K562 (cell line): Measurements from ENCODE around the gene TRDMT1. TPM values are rescaled to one million over a fixed set of nuclear protein-coding genes. Genes with fewer than 3 reads are reported as not detected.

ENCODE experiments used
- BRD4 ChIP-seq: fragments of 200-600 bp; sonication (generic); IDR thresholded peaks from 2 replicates; pipeline ENCODE4 v1.6.1; 2017; ENCODE audit warnings: inconsistent platforms
- FOXJ2 ChIP-seq: fragments of 200-800 bp; sonication (Bioruptor generic); IDR thresholded peaks from 2 replicates; pipeline ENCODE4 v1.6.1; 2016; ENCODE audit warnings: missing genetic modification characterization, missing compliant biosample characterization
- GMEB1 ChIP-seq: fragments of 250-450 bp; sonication (Bioruptor Pico); IDR thresholded peaks from 2 replicates; pipeline ENCODE4 v1.4.0; 2020; ENCODE audit warnings: mild to moderate bottlenecking
- KDM5B ChIP-seq: fragments of 200-600 bp; sonication (generic); IDR thresholded peaks from 2 replicates; pipeline ENCODE4 v1.6.1; 2012; ENCODE audit warnings: low read depth, mild to moderate bottlenecking, moderate library complexity, low read length, control low read depth, inconsistent platforms; ENCODE audit not compliant: insufficient replicate concordance
- MTA1 ChIP-seq: fragments of 450-650 bp; IDR thresholded peaks from 2 replicates; pipeline ENCODE4 v1.6.1; 2017; ENCODE audit warnings: borderline replicate concordance
- OTX1 ChIP-seq: fragments of 450-650 bp; formaldehyde crosslinking; IDR thresholded peaks from 2 replicates; pipeline ENCODE4 v1.4.0; 2022; ENCODE audit warnings: mild to moderate bottlenecking
- PTBP1 ChIP-seq: fragments of 200-400 bp; formaldehyde crosslinking; IDR thresholded peaks from 2 replicates; pipeline ENCODE4 v1.6.1; 2017; ENCODE audit warnings: low read depth, low read length
- RBFOX2 ChIP-seq: fragments of 200-400 bp; formaldehyde crosslinking; IDR thresholded peaks from 2 replicates; pipeline ENCODE4 v1.6.1; 2017; ENCODE audit warnings: low read depth, mild to moderate bottlenecking, low read length, moderate library complexity
- SMARCB1 ChIP-seq: IDR thresholded peaks from 2 replicates; pipeline ENCODE4 v1.6.1; 2011; ENCODE audit warnings: improper control_type of control experiment, low read depth; ENCODE audit not compliant: insufficient read length
- TAF7 ChIP-seq: fragments of 450-650 bp; IDR thresholded peaks from 2 replicates; pipeline ENCODE4 v1.6.1; 2016; ENCODE audit warnings: missing genetic modification characterization, missing compliant biosample characterization
- TAF9B ChIP-seq: fragments of 450-650 bp; IDR thresholded peaks from 2 replicates; pipeline ENCODE4 v1.6.1; 2018; ENCODE audit warnings: mild to moderate bottlenecking; ENCODE audit not compliant: partially characterized antibody
- TBP ChIP-seq: optimal IDR thresholded peaks from 2 replicates; pipeline ENCODE3; 2011; ENCODE audit warnings: low read depth, low read length, improper control_type of control experiment
- THAP12 ChIP-seq: fragments of 250-450 bp; sonication (Bioruptor Pico); IDR thresholded peaks from 2 replicates; pipeline ENCODE4 v1.9.0; 2021; ENCODE audit warnings: mild to moderate bottlenecking, inconsistent platforms
- ZBTB11 ChIP-seq, 3 experiments: fragments of 200-800 bp in 1 of 3; fragments of 250-450 bp in 1 of 3; fragments of 450-650 bp in 1 of 3; sonication (Bioruptor Pico) in 1 of 3; sonication (Bioruptor generic) in 1 of 3; formaldehyde crosslinking in 1 of 3; IDR thresholded peaks; 2 replicates each; pipeline versions ENCODE4 v1.6.1 to v1.8.0; 2016 to 2022; ENCODE audit warnings: mild to moderate bottlenecking in 2 of 3, missing genetic modification characterization in 2 of 3, missing compliant biosample characterization in 1 of 3, moderate library complexity in 1 of 3
- ZNF551 ChIP-seq: fragments of 250-450 bp; sonication (Bioruptor Pico); IDR thresholded peaks from 2 replicates; pipeline ENCODE4 v1.5.0; 2021; ENCODE audit warnings: mild to moderate bottlenecking, moderate library complexity
- ZNF717 ChIP-seq: fragments of 250-450 bp; sonication (Bioruptor Pico); IDR thresholded peaks from 2 replicates; pipeline ENCODE4 v1.5.0; 2021
- polyA plus RNA-seq, 8 experiments: library from polyadenylated mRNA; depleted of rRNA in 4 of 8; stranded (reverse) in 5 of 8; unstranded in 3 of 8; fragments of >200 nt; fragmentation: Nextera tagmentation in 2 of 8; fragmentation: Illumina TruSeq in 1 of 8; extraction: Ambion mirVana in 2 of 8; extraction: Trizol in 1 of 8; gene quantifications; 2 replicates each; pipeline versions ENCODE4 v1.2.1 to v1.2.3, GENCODE V29; 2011 to 2014; ENCODE audit warnings: inconsistent platforms in 1 of 8, missing spikeins in 1 of 8
- total RNA-seq, 7 experiments: library from RNA; depleted of rRNA in 6 of 7; stranded (reverse); fragments of >200 nt in 6 of 7; fragmentation: Illumina TruSeq in 2 of 7; extraction: Trizol in 2 of 7; gene quantifications; 2 replicates each; pipeline versions ENCODE4 v1.2.1 to v1.2.3, GENCODE V29; 2011 to 2021; ENCODE audit warnings: low replicate concordance in 1 of 7

Gene TRDMT1
- total and polyA plus RNA-seq, 9 of the 15 experiments (the other 6 are each of a cell fraction or from before 2014, with no cell fraction given), result 5.4 to 12.6 (median 9.3) TPM

DNA sequence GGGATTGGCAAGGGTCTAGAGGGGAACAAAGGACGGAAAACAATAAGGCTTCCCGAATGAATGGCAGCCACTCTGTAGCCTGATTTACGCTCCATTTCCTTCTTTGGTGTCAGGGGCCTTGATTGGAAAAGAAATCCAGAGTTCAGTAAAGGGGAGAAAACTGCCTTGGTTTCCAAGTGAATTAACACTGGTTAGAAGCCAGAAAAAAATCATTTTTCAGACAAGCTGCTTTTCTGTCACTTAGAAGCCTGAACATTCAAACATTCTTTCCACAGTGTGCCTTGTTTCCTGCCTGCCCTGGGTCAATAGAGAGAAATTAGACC is 283 bp upstream of the TRDMT1 start (continued):
- TF ChIP-seq ZBTB11 (CRISPR knock-in tag; IDR thresholded peaks at IDR 0.05) (peak in 1 of 3 experiments; percentile 97; a peak in 2 of 6 replicates), BRD4 (peak; percentile 15; the same call in 1 of the 2 replicates), PTBP1 (no peak), THAP12 (CRISPR knock-in tag) (no peak), TAF9B (peak; percentile 13), GMEB1 (CRISPR knock-in tag) (no peak), MTA1 (0 out of 2 replicates have a peak, but pooled peaks have one; percentile 8), ZNF717 (no peak), TBP (no peak), OTX1 (CRISPR knock-in tag) (no peak), SMARCB1 (no peak), ZNF551 (CRISPR knock-in tag) (no peak), RBFOX2 (no peak), TAF7 (tag) (no peak), KDM5B (no peak), FOXJ2 (tag) (peak; percentile 71; the same call in 1 of the 2 replicates)
